Measurements from ENCODE around the gene EXOC4.
"Not testable (repeated sequence)": the region's sequence is repeated elsewhere in the genome, so short reads cannot be mapped to it uniquely, and the experiment has no call there.

GRCh38 chr7:133906553-133906952 lies 653.7 kb downstream of the EXOC4 start:
- not testable (repeated sequence) for TF ChIP-seq POLR2A, CTCF, POLR2AphosphoS5 (IDR thresholded peaks at IDR 0.05)
